Tibial nerve (tissue), 4 donors: ENCODE results near the gene ZNF333. TPM values are rescaled to one million over a fixed set of nuclear protein-coding genes. Genes with fewer than 3 reads are reported as not detected.

Source experiments
- DNase-seq, 2 donors: peaks; one replicate each; pipeline ENCODE4 v3.0.0-alpha.2; 2019; ENCODE audit warnings: low spot score in 2 of 2
- H3K27ac ChIP-seq, 4 donors: fragments of 200-600 bp; sonication (generic) in 3 of 4; one replicate each; pipeline ENCODE4 v1.5.1; 2017 to 2019; ENCODE audit warnings: mild to moderate bottlenecking in 1 of 4
- H3K27me3 ChIP-seq, 2 donors: fragments of 200-600 bp; sonication (generic) in 1 of 2; one replicate each; pipeline versions ENCODE4 v1.5.1 to v1.6.0; 2017 to 2019
- H3K36me3 ChIP-seq, 3 donors: fragments of 200-600 bp; sonication (generic); one replicate each; pipeline ENCODE4 v1.5.1; 2018 to 2019
- H3K4me1 ChIP-seq, 4 donors: fragments of 200-600 bp; sonication (generic) in 3 of 4; one replicate each; pipeline ENCODE4 v1.5.1; 2017 to 2019
- H3K4me3 ChIP-seq, 4 donors: fragments of 200-600 bp; sonication (generic) in 3 of 4; one replicate each; pipeline ENCODE4 v1.5.1; 2017 to 2019; ENCODE audit warnings: mild to moderate bottlenecking in 1 of 4, moderate library complexity in 1 of 4
- H3K9me3 ChIP-seq, 4 donors: fragments of 200-600 bp; sonication (generic) in 3 of 4; one replicate each; pipeline ENCODE4 v1.5.1; 2017 to 2019
- CTCF ChIP-seq, 5 experiments: fragments of 200-600 bp in 3 of 5; fragments of 450-650 bp in 2 of 5; sonication (generic) in 3 of 5; IDR thresholded peaks; one replicate each; pipeline ENCODE4 v1.5.1; 2016 to 2019; ENCODE audit warnings: antibody characterized with exemption in 5 of 5, mild to moderate bottlenecking in 3 of 5, moderate library complexity in 2 of 5
- EP300 ChIP-seq, 2 donors: sonication (generic); formaldehyde crosslinking; IDR thresholded peaks; one replicate each; pipeline ENCODE4 v1.6.1; 2017; ENCODE audit warnings: antibody characterized with exemption in 2 of 2, mild to moderate bottlenecking in 1 of 2
- POLR2A ChIP-seq, 2 donors: fragments of 450-650 bp; IDR thresholded peaks; one replicate each; pipeline ENCODE4 v1.6.1; 2017; ENCODE audit warnings: antibody characterized with exemption in 2 of 2, mild to moderate bottlenecking in 2 of 2, moderate library complexity in 2 of 2
- WGBS, 2 donors: methylation state at CpG; one replicate each; pipeline ENCODE4 v1.1.5; 2018; 5-methylcytosine and 5-hydroxymethylcytosine counted together
- total RNA-seq, 4 donors: library from RNA; depleted of rRNA; stranded (reverse); fragments of >200 nt; gene quantifications; one replicate each; pipeline ENCODE4 v1.1.0, GENCODE V29; 2016

Gene ZNF333
- total RNA-seq, 4 donors from 2014 or later, result 35.3 to 42.6 (median 39.6) TPM

DNA sequence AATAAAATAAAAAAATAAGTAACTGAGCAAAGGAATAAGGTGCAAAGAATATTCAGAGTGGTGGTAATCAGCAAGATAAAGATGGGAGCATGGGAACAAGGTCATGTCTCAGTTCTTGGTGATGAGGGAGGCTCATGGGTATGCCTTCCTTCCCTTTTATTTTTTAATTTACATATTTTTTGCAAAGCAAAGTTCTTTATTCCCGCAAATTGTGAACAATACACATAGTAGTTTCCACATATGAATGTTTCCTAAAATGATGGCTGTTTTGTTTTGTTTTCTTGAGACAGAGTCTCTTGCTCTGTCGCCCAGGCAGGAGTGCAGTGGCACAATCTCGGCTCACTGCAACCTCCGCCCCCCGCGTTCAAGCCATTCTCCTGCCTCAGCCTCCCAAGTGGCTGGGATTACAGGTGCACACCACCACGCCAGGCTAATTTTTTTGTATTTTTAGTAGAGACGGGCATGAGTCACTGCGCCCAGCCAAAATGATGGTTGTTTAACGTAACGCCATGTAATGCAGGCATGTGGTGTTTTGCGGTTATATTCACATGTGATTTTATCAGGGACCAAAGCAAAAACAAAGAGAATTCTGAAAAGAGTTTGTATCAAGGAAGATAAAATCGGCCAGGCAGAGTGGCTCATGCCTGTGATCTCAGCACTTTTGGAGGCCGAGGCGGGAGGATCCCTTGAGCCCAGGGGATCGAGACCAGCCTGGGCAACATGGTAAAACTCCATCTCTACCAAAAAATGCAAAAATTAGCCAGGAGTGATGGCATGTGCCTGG lies 93.0 kb downstream of the ZNF333 start:
- no peaks in the 10 kb centered on the region for H3K36me3 ChIP-seq

More for the DNA sequence above, 93.0 kb downstream of the ZNF333 start:
- DNase-seq, result no peak
- no peak for TF ChIP-seq CTCF (IDR thresholded peaks at IDR 0.05)
- TF ChIP-seq POLR2A (IDR thresholded peaks at IDR 0.05), result no peak
- TF ChIP-seq EP300 (IDR thresholded peaks at IDR 0.05), result no peak
- Histone ChIP-seq H3K27ac (no peak overlapping the region), H3K4me3 (no peak overlapping the region), H3K27me3 (no peaks in the 10 kb centered on the region), H3K4me1 (no peaks in the 10 kb centered on the region), H3K9me3 (peaks cover 0 to 11% (median 0%) of the 10 kb centered on the region in 4 donors)
- 85 to 90% methylated on average over 16 of the region's 16 CpGs for WGBS, 2 donors

Other genes with a start within 250 kb of the ZNF333 start
- 1 to 10 TPM in 3 of 4 donors, under 1 TPM in 1; 0.90 to 5.9 (median 3.5) TPM for gene PTGER1, start 214.7 kb upstream of the ZNF333 start, total RNA-seq
- gene GIPC1, start 193.9 kb upstream of the ZNF333 start, total RNA-seq, result 100 to 1,000 TPM in 3 of 4 donors, 10 to 100 TPM in 1; 61.8 to 122 (median 113) TPM
- gene DNAJB1, start 171.7 kb upstream of the ZNF333 start, total RNA-seq, result 100 to 1,000 TPM in 1 of 4 donors, 10 to 100 TPM in 3; 48.9 to 132 (median 73.9) TPM
- 10 to 100 TPM; 33.1 to 55.1 (median 43.6) TPM for gene TECR, start 160.5 kb upstream of the ZNF333 start, total RNA-seq
- gene NDUFB7, start 118.0 kb upstream of the ZNF333 start, total RNA-seq, result 100 to 1,000 TPM; 315 to 444 (median 398) TPM
- under 1 TPM in 1 of 4 donors, not detected in 3; 0.60 TPM for gene CLEC17A, start 107.0 kb upstream of the ZNF333 start, total RNA-seq
- not detected for gene ADGRE3, start 15.2 kb upstream of the ZNF333 start, total RNA-seq
- gene ADGRE2, start 88.5 kb downstream of the ZNF333 start, total RNA-seq, result 1 to 10 TPM; 1.3 to 6.0 (median 4.0) TPM
- 1 to 10 TPM in 2 of 4 donors, under 1 TPM in 2; 0.22 to 1.8 (median 0.80) TPM for gene OR7A5, start 145.1 kb downstream of the ZNF333 start, total RNA-seq
- gene OR7C1, start 145.1 kb downstream of the ZNF333 start, total RNA-seq, result 1 to 10 TPM in 1 of 4 donors, under 1 TPM in 2, not detected in 1; 0.21 to 2.4 (median 0.30) TPM
- gene OR7A10, start 158.9 kb downstream of the ZNF333 start, total RNA-seq, result not detected
- gene OR7A17, start 196.1 kb downstream of the ZNF333 start, total RNA-seq, result not detected